ENCODE measurements around the gene LHX5. TPM values are rescaled to one million over a fixed set of nuclear protein-coding genes. Genes with fewer than 3 reads are reported as not detected.

The LHX5 gene
- total RNA-seq, 1 donor from 2014 or later = not detected

DNA sequence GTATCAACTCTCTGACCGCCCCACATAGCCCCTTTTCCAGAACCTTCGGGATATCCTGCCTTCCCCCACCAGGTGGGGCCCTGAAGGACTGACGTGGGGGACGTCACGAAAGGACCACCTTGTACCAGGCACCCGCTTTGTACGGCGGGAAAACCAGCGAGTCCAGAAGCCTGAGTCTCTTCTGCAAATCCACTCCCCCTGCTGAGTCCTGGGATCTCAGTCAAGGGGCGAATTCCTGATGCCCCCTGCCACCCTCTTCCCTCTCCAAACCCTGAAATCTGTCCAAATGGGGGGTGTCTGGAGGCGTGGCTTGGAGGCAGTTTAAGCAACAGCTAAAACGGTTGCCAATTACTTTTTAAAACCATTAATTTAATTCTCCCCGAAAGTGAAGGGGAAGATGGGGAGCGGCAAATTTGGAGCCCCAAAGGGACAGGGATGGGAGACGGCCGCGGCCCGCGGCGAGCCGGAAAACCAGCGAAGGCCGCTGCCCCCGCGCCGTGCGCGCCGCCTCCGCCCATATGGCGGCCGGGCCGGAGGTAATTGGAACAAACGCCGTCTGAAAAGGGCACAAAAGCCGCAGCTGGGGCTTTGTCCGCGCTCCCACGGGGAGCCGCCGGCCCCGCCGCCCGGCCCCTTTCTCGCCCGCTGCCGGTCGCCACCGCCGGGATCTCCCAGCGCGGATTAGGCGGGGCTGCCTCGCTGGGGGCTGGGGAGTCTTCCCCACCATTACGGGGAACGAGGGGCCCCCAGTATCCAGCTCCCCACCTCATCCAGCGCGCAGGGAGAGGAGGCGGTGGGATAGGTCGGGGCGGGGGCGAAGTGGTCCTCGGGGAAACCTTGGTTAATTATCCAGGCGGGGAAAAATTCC lies 6.6 kb downstream of the LHX5 start:
- intact Hi-C loops (cut with DNase I) = loop anchor here (10.0 kb wide), 1 partner anchor 450 kb away; no protein-coding TSS in a partner anchor

GRCh38 chr12:113464452-113464775 lies 7.3 kb downstream of the LHX5 start:
- H3K9me3 ChIP-seq = no peaks in the 10 kb centered on the region
- no peaks in the 10 kb centered on the region for H3K36me3 ChIP-seq
- TF ChIP-seq CTCF (IDR thresholded peaks at IDR 0.05) = no peak
- no peak overlapping the region for H3K27ac ChIP-seq
- H3K27me3 ChIP-seq = peaks cover 91% of the 10 kb centered on the region
- peaks cover 31% of the 10 kb centered on the region for H3K4me1 ChIP-seq
- DNase-seq = no peak
- no peak for ATAC-seq
- intact Hi-C loops (cut with DNase I) = loop anchor here (10.0 kb wide), 1 partner anchor 450 kb away; no protein-coding TSS in a partner anchor
- H3K4me3 ChIP-seq = no peak overlapping the region

More for the DNA sequence above, 6.6 kb downstream of the LHX5 start:
- Histone ChIP-seq H3K4me1 (peaks cover 31% of the 10 kb centered on the region), H3K36me3 (no peaks in the 10 kb centered on the region), H3K9me3 (no peaks in the 10 kb centered on the region), H3K27me3 (peaks cover 96% of the 10 kb centered on the region), H3K27ac (no peak overlapping the region), H3K4me3 (no peak overlapping the region)
- DNase-seq (peak; percentile 57), ATAC-seq (no peak)
- TF ChIP-seq CTCF (IDR thresholded peaks at IDR 0.05) = no peak

DNA sequence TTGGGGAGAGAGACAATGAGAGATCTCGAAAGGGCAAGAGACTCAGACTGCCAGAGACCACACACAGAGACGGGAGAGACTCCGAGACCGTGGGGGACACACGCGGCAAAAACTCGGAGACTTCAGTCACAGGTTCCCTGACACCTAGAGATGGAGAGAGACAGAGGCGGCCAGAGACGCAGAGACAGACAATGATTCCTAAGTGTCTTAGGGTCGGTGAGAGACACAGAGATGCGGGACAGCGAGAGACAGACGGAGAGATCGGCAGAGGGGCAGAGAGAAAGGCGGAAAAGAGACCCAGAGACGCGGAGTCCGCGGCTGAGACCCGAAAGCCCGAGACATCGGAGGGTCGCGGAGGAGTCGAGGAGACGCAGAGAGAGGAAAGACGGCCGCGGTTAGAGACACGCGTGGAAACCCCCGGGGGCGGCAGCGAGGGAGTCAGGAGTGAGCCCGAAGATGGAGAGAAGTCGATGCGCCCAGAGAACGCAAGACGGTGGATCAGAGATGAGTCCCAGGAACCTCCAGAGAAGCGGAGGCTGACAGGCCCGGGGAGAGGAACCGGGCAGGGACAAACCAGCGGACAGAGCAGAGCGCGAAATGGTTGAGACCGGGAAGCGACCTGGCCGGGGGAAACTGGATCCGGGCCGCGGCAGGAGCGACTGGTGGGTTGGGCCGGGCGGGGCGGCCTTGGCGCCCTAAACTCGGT lies 7.8 kb downstream of the LHX5 start:
- intact Hi-C loops (cut with DNase I) = loop anchor here (10.0 kb wide), 1 partner anchor 451 kb away; no protein-coding TSS in a partner anchor
- H3K4me3 ChIP-seq = no peak overlapping the region
- no peaks in the 10 kb centered on the region for H3K9me3 ChIP-seq
- peaks cover 31% of the 10 kb centered on the region for H3K4me1 ChIP-seq
- no peak for TF ChIP-seq CTCF (IDR thresholded peaks at IDR 0.05)
- H3K27ac ChIP-seq = no peak overlapping the region
- no peak for ATAC-seq
- peaks cover 91% of the 10 kb centered on the region for H3K27me3 ChIP-seq
- H3K36me3 ChIP-seq = no peaks in the 10 kb centered on the region
- DNase-seq = peak; percentile 58

GRCh38 chr12:113462998-113463745 lies 8.5 kb downstream of the LHX5 start:
- Histone ChIP-seq H3K36me3 (no peaks in the 10 kb centered on the region), H3K4me3 (no peak overlapping the region), H3K4me1 (peaks cover 31% of the 10 kb centered on the region), H3K27ac (no peak overlapping the region), H3K9me3 (no peaks in the 10 kb centered on the region), H3K27me3 (peaks cover 89% of the 10 kb centered on the region)
- no peak for ATAC-seq
- peak; percentile 63 for DNase-seq
- intact Hi-C loops (cut with DNase I) = loop anchor here (10.0 kb wide), 1 partner anchor 452 kb away; no protein-coding TSS in a partner anchor
- no peak for TF ChIP-seq CTCF (IDR thresholded peaks at IDR 0.05)

DNA sequence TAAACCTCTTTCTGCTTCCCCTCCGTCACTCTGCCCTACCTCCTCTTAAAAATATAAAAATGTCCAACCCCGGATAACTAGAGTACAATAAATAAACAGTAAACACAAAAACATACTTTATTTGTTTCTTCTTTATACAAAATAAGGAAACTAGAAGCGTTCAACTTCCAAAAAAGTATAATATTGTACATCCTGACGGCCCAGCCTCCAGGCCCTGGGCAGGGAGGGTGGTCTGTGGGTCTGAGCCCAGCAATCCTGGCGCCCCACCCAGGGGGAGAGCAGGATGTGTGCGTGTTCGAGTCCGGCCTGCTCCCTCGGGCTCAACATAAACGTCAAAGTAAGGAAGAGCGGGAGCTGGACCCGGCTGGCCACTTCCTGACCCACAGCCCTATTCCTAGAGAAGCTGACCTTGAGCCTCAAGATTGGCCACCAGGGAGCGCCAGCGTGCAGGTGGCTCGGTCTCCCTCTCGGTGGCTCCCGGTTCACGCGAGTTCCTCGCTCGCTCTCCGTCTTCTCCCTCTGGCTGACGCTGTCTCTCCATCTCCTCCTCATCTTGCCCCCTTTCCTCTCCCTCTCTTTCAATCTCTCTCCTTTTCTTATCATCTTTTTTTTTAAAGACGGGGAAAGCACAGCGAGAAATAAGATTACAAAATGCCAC lies 9.4 kb downstream of the LHX5 start:
- Histone ChIP-seq H3K36me3 (no peaks in the 10 kb centered on the region), H3K9me3 (no peaks in the 10 kb centered on the region), H3K4me3 (no peak overlapping the region), H3K27me3 (peaks cover 89% of the 10 kb centered on the region), H3K27ac (no peak overlapping the region), H3K4me1 (peaks cover 31% of the 10 kb centered on the region)
- peak; percentile 86 for TF ChIP-seq CTCF (IDR thresholded peaks at IDR 0.05)
- intact Hi-C loops (cut with DNase I) = loop anchor here (10.0 kb wide), 1 partner anchor 453 kb away; no protein-coding TSS in a partner anchor
- ATAC-seq (peak; percentile 90), DNase-seq (peak; percentile 89)
